Caco-2 (cell line): ENCODE measurements around the gene POLA1. TPM values are rescaled to one million over a fixed set of nuclear protein-coding genes. Genes with fewer than 3 reads are reported as not detected.
"Not testable (repeated sequence)": the region's sequence is repeated elsewhere in the genome, so short reads cannot be mapped to it uniquely, and the experiment has no call there.

Experiments
- BruUV-seq: library from RNA; stranded (reverse); fragments of 400-500 nt; replicated peaks from 2 replicates; lab custom pipeline; 2021; lab: Mats Ljungman, UMichigan
- CTCF ChIA-PET: fragments of 300-600 bp; sonication (Branson Sonifier 250); formaldehyde crosslinking; loops from one replicate; lab custom pipeline; 2022; ENCODE audit warnings: antibody characterized with exemption; lab: Charles Lee
- POLR2A ChIA-PET: fragments of 300-600 bp; sonication (Branson Sonifier 250); formaldehyde crosslinking; loops from one replicate; lab custom pipeline; 2022; ENCODE audit warnings: antibody characterized with exemption; lab: Charles Lee
- DNase-seq, 2 experiments: peaks; one replicate each; pipeline versions ENCODE4 v3.0.0 to v3.0.0-alpha.2; 2020 to 2022
- H3K27me3 ChIP-seq: replicated peaks from 2 replicates; pipeline ENCODE4 v1.6.0; 2011; ENCODE audit warnings: low read length; ENCODE audit not compliant: control insufficient read depth, insufficient read depth
- H3K36me3 ChIP-seq: 2 replicates; pipeline ENCODE4 v1.5.1; 2011; ENCODE audit warnings: low read length; ENCODE audit not compliant: control insufficient read depth, insufficient read depth
- H3K4me1 ChIP-seq: fragments of 250-450 bp; sonication (Bioruptor Pico); 2 replicates; pipeline ENCODE4 v1.5.1; 2020; ENCODE audit warnings: mild to moderate bottlenecking
- H3K4me3 ChIP-seq: 2 replicates; pipeline ENCODE4 v1.5.1; 2011; ENCODE audit warnings: low read depth, mild to moderate bottlenecking, control low read depth, low read length
- H3K9me3 ChIP-seq: fragments of 250-450 bp; sonication (Bioruptor Pico); 2 replicates; pipeline ENCODE4 v1.5.1; 2020; ENCODE audit warnings: mild to moderate bottlenecking, moderate library complexity
- H3K27ac Mint-ChIP-seq: one replicate; pipeline ENCODE4 v1.8.0; 2022; ENCODE audit warnings: mixed read lengths; ENCODE audit not compliant: unreplicated experiment
- H3K27me3 Mint-ChIP-seq: one replicate; pipeline ENCODE4 v1.8.0; 2022; ENCODE audit warnings: mixed read lengths; ENCODE audit not compliant: insufficient read depth, unreplicated experiment
- H3K36me3 Mint-ChIP-seq: one replicate; pipeline ENCODE4 v1.8.0; 2022; ENCODE audit warnings: mild to moderate bottlenecking, mixed read lengths; ENCODE audit not compliant: insufficient read depth, unreplicated experiment
- H3K4me1 Mint-ChIP-seq: one replicate; pipeline ENCODE4 v1.8.0; 2022; ENCODE audit warnings: low read depth, mixed read lengths; ENCODE audit not compliant: unreplicated experiment
- H3K4me3 Mint-ChIP-seq: one replicate; pipeline ENCODE4 v1.8.0; 2022; ENCODE audit warnings: mild to moderate bottlenecking, moderate library complexity, mixed read lengths; ENCODE audit not compliant: unreplicated experiment
- H3K9me3 Mint-ChIP-seq: one replicate; pipeline ENCODE4 v1.8.0; 2022; ENCODE audit warnings: mixed read lengths; ENCODE audit not compliant: unreplicated experiment
- CTCF ChIP-seq, 2 experiments: fragments of 200-600 bp in 1 of 2; IDR thresholded peaks; 1 replicate in 1 of 2; 2 replicates in 1 of 2; pipeline versions ENCODE4 v1.5.1 to v1.8.0; 2011 to 2022; ENCODE audit warnings: antibody characterized with exemption in 1 of 2, control low read depth in 1 of 2, inconsistent platforms in 1 of 2, low read depth in 1 of 2, low read length in 1 of 2, mild to moderate bottlenecking in 1 of 2, moderate library complexity in 1 of 2; ENCODE audit not compliant: insufficient read depth in 1 of 2, severe bottlenecking in 1 of 2, unreplicated experiment in 1 of 2
- intact Hi-C: fragments of 100-400 bp; cut with micrococcal nuclease; formaldehyde crosslinking; loops from one replicate; pipeline ENCODE4 v1.10.0; 2022; ENCODE audit not compliant: unreplicated experiment
- total RNA-seq: library from RNA; stranded (reverse); gene quantifications from 2 replicates; pipeline ENCODE4 v1.2.3, GENCODE V29; 2022

POLA1 gene
- total RNA-seq, 1 experiment from 2014 or later: 23.5 TPM

- Mint-ChIP-seq H3K27ac (no peak overlapping the region), H3K36me3 (no peaks in the 10 kb centered on the region), H3K4me1 (peaks cover 8% of the 10 kb centered on the region), H3K9me3 (no peaks in the 10 kb centered on the region), H3K4me3 (no peak overlapping the region), H3K27me3 (no peaks in the 10 kb centered on the region)
- no TSS peak for BruUV-seq
- Histone ChIP-seq H3K4me1 (no peaks in the 10 kb centered on the region), H3K4me3 (no peak overlapping the region), H3K9me3 (no peaks in the 10 kb centered on the region), H3K36me3 (no peaks in the 10 kb centered on the region), H3K27me3 (no peaks in the 10 kb centered on the region)
- ChIA-PET POLR2A (no interaction called here), CTCF (no interaction called here)
- no peak for DNase-seq
- intact Hi-C loops: no loop called here
- no peak for TF ChIP-seq CTCF (IDR thresholded peaks at IDR 0.05; ENCODE audit: insufficient read depth in 1 of 2, low read depth in 1 of 2, low read length in 1 of 2, severe bottlenecking in 1 of 2, unreplicated experiment in 1 of 2)
Observed at GRCh38 chrX:24799078-24799477, 105.4 kb downstream of the POLA1 start.

GRCh38 chrX:24799565-24799964 is 105.8 kb downstream of the POLA1 start:
- H3K4me3 ChIP-seq: no peak overlapping the region
- no peaks in the 10 kb centered on the region for H3K9me3 ChIP-seq
- H3K27me3 ChIP-seq: no peaks in the 10 kb centered on the region
- H3K4me1 ChIP-seq: no peaks in the 10 kb centered on the region
- no TSS peak for BruUV-seq
- DNase-seq: no peak
- Mint-ChIP-seq H3K4me3 (no peak overlapping the region), H3K27me3 (no peaks in the 10 kb centered on the region), H3K36me3 (no peaks in the 10 kb centered on the region), H3K9me3 (no peaks in the 10 kb centered on the region), H3K4me1 (peaks cover 8% of the 10 kb centered on the region), H3K27ac (no peak overlapping the region)
- TF ChIP-seq CTCF (IDR thresholded peaks at IDR 0.05; ENCODE audit: insufficient read depth in 1 of 2, low read depth in 1 of 2, low read length in 1 of 2, severe bottlenecking in 1 of 2, unreplicated experiment in 1 of 2): no peak
- intact Hi-C loops: no loop called here
- POLR2A ChIA-PET: no interaction called here
- CTCF ChIA-PET: no interaction called here
- H3K36me3 ChIP-seq: no peaks in the 10 kb centered on the region

- TF ChIP-seq CTCF (IDR thresholded peaks at IDR 0.05; ENCODE audit: insufficient read depth in 1 of 2, low read depth in 1 of 2, low read length in 1 of 2, severe bottlenecking in 1 of 2, unreplicated experiment in 1 of 2): no peak
- Mint-ChIP-seq H3K9me3 (no peaks in the 10 kb centered on the region), H3K4me3 (no peak overlapping the region), H3K27me3 (no peaks in the 10 kb centered on the region), H3K4me1 (no peaks in the 10 kb centered on the region), H3K36me3 (peaks cover 6% of the 10 kb centered on the region), H3K27ac (no peak overlapping the region)
- CTCF ChIA-PET: no interaction called here
- no peaks in the 10 kb centered on the region for H3K27me3 ChIP-seq
- BruUV-seq: no TSS peak
- no peak for DNase-seq
- intact Hi-C loops: no loop called here
- no peaks in the 10 kb centered on the region for H3K36me3 ChIP-seq
- H3K4me3 ChIP-seq: no peak overlapping the region
- no peaks in the 10 kb centered on the region for H3K4me1 ChIP-seq
- POLR2A ChIA-PET: no interaction called here
- H3K9me3 ChIP-seq: no peaks in the 10 kb centered on the region
Observed at GRCh38 chrX:24805201-24805600, 111.5 kb downstream of the POLA1 start.

GRCh38 chrX:24819807-24820206 is 126.1 kb downstream of the POLA1 start:
- H3K27me3 ChIP-seq, H3K4me1 ChIP-seq, H3K4me1 Mint-ChIP-seq, H3K4me3 ChIP-seq, H3K4me3 Mint-ChIP-seq, H3K9me3 ChIP-seq, H3K36me3 ChIP-seq, DNase-seq, H3K9me3 Mint-ChIP-seq, H3K27me3 Mint-ChIP-seq, BruUV-seq, H3K27ac Mint-ChIP-seq, CTCF ChIA-PET, intact Hi-C loops, POLR2A ChIA-PET: not testable (repeated sequence)
- H3K36me3 Mint-ChIP-seq: peaks cover 25% of the 10 kb centered on the region
